HG02759 (cell line): ENCODE results near the gene PTH2.
"Not testable (repeated sequence)": the region's sequence is repeated elsewhere in the genome, so short reads cannot be mapped to it uniquely, and the experiment has no call there.

Experiments
- ATAC-seq: cut with Tn5 transposase; IDR thresholded peaks from one replicate; pipeline ENCODE4 v1.9.1; 2021; ENCODE audit warnings: mild to moderate bottlenecking, moderate library complexity; ENCODE audit not compliant: unreplicated experiment

Gene PTH2

GRCh38 chr19:49390131-49390928 is 32.9 kb downstream of the PTH2 start:
- ATAC-seq: no peak

DNA sequence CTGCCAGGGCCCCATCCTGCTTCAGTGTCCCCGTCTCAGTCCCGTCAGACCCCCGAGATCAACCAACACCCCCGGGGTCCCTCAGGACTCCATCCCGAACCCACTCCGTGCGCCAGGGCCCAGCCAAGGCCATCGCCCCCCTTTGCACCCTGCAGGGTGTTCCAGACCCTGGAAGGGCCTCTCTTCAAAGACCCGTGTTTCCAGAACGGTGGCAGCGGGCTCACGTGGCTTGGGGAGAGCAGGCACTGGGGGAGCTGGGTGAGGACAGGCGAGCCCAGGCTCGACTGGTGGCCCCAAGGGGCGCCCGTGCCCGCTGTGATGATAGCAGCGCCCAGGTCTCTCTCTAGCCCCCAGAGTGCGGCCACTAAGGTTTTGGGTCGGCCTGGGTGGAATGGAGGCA is 33.8 kb downstream of the PTH2 start:
- ATAC-seq: no peak

GRCh38 chr19:49387936-49388372 is 35.3 kb downstream of the PTH2 start, which contains the start of gene KASH5:
Gene KASH5, plus strand, starts transcription at chr19:49388249. Its CDS starts 2,635 bp downstream, at chr19:49390884.
- no peak for ATAC-seq

GRCh38 chr19:49383599-49383998 is 39.6 kb downstream of the PTH2 start:
- ATAC-seq: no peak

DNA sequence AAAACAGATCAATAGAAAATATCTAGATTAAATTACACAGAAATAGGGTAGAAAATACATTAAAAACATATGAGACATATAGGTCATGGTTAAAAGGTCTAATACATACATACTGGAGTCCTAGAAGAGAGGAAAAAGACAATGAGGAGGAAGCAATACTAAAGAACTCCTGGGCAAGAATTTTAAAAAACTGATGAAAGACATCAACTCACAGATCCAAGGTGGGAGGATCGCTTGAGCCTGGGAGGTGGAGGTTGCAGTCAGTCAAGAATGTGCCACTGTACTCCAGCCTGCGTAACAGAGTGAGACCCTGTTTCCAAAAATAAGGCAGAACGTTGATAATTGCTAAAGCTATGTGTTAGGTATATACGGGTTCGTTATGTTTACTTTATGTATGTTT is 40.6 kb downstream of the PTH2 start:
- ATAC-seq: no peak

DNA sequence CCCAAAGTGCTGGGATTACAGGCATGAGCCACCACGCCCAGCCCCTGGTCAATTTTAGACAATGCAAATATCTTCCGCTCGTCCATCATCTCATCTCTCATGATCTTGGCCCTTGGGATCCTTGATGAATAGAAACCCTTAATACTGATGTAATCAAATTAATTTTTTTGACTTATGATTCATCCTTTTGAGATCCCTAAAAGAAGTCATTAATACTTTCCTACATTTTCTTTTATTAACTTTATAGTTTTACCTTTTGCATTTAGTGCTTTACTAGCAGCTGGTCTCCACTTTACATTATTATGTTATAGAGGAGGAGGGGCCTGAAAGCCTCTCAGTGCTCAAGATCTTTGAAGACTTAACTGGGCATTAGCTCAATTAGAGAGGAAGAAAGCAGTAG is 42.9 kb downstream of the PTH2 start:
- no peak for ATAC-seq

DNA sequence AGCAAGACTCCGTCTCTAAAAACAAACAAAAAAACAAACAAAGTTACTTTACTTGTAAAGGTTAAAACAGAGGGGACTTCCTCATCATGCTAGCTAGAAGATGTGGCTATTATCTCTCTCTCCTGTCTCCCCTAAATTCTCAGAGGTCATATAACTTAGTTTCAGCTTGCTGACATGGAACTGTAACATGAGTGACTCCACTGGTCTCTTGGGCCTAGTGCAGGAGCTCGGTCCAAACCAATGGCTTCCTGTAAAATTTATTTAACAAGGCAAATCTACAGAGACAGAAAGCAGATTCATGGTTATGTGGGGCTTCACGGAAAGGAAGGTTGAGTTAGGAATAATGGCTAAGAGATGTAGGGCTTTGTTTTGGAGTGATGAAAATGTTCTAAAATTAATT is 44.7 kb downstream of the PTH2 start:
- ATAC-seq: no peak

DNA sequence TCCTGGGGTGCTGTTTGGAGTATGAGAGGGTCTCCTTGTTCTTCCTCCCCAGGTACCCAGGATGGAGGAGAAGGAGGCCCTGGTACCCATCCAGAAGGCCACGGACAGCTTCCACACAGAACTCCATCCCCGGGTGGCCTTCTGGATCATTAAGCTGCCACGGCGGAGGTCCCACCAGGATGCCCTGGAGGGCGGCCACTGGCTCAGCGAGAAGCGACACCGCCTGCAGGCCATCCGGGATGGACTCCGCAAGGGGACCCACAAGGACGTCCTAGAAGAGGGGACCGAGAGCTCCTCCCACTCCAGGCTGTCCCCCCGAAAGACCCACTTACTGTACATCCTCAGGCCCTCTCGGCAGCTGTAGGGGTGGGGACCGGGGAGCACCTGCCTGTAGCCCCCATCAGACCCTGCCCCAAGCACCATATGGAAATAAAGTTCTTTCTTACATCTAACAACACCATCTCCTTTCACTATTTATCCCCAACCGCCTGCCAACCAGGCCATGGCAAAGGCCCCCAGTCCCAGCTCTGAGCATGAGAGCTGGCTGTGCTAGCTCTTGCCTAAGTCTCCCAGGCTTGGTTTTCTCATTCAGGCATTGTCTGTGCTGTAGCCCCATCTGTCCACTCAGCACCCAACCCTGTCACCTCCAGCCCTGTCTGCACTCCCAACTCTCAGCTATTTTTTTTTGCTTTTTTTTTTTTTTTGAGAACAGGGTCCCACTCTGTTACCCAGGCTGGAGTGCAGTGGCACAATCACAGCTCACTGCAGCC is 48.4 kb downstream of the PTH2 start:
- ATAC-seq: no peak

- not testable (repeated sequence) for ATAC-seq
Observed at GRCh38 chr19:49373174-49373573, 50.1 kb downstream of the PTH2 start.
